ENCODE results near the gene PABPN1. TPM values are rescaled to one million over a fixed set of nuclear protein-coding genes. Genes with fewer than 3 reads are reported as not detected.

The PABPN1 gene
- polyA plus RNA-seq, 3 donors: 50.4 to 124 (median 110) TPM

GRCh38 chr14:23299986-23300686 lies 21.1 kb upstream of the PABPN1 start:
- H3K27ac ChIP-seq (ENCODE audit: low read depth, low read length): peak overlapping the region; percentile 89
- 67 to 70% (median 67%) methylated on average over 10 of the region's 10 CpGs for WGBS, 3 donors

- H3K27ac ChIP-seq (ENCODE audit: low read depth, low read length): peak overlapping the region; percentile 89
- 2 to 4% (median 2%) methylated on average over 13 of the region's 13 CpGs for WGBS, 3 donors
Observed at GRCh38 chr14:23300687-23301223, 20.5 kb upstream of the PABPN1 start.

- H3K27ac ChIP-seq (ENCODE audit: low read depth, low read length): peak overlapping the region; percentile 91
- 0% methylated on average over 64 to 87 of the region's 87 CpGs for WGBS, 3 donors
Observed at GRCh38 chr14:23301288-23301968, 19.8 kb upstream of the PABPN1 start.

GRCh38 chr14:23301969-23302289 lies 19.3 kb upstream of the PABPN1 start:
- WGBS, 3 donors: 0 to 1% (median 0%) methylated on average over 16 to 25 of the region's 25 CpGs
- peak overlapping the region; percentile 31 for H3K27ac ChIP-seq (ENCODE audit: low read depth, low read length)

GRCh38 chr14:23302290-23303225 lies 18.7 kb upstream of the PABPN1 start, which contains the start of gene PPP1R3E:
TSS of gene PPP1R3E (minus strand) at chr14:23302859. CDS start at chr14:23302576, 283 bp downstream.
- WGBS, 3 donors: 2 to 3% (median 3%) methylated on average over 63 to 81 of the region's 81 CpGs
- peak within 1 kb of the TSS; percentile 31 for H3K27ac ChIP-seq (ENCODE audit: low read depth, low read length)

GRCh38 chr14:23306412-23307145 lies 14.7 kb upstream of the PABPN1 start, which contains the start of gene BCL2L2:
TSS of gene BCL2L2 (plus strand) at chr14:23306833. CDS start at chr14:23307768, 935 bp downstream.
- WGBS, 3 donors: 2 to 3% (median 2%) methylated on average over 19 to 24 of the region's 24 CpGs
- peak within 1 kb of the TSS; percentile 7 for H3K27ac ChIP-seq (ENCODE audit: low read depth, low read length)

GRCh38 chr14:23307146-23307530 lies 14.1 kb upstream of the PABPN1 start:
- peak overlapping the region; percentile 7 for H3K27ac ChIP-seq (ENCODE audit: low read depth, low read length)
- 4 to 17% (median 11%) methylated on average over 5 of the region's 5 CpGs for WGBS, 3 donors

- 82 to 88% (median 84%) methylated on average over 22 of the region's 22 CpGs for WGBS, 3 donors
- H3K27ac ChIP-seq (ENCODE audit: low read depth, low read length): no peak overlapping the region
Observed at GRCh38 chr14:23307687-23308644, 13.3 kb upstream of the PABPN1 start.

- H3K27ac ChIP-seq (ENCODE audit: low read depth, low read length): no peak overlapping the region
- WGBS, 3 donors: 79 to 84% (median 84%) methylated on average over 17 of the region's 17 CpGs
Observed at GRCh38 chr14:23308721-23309445, 12.4 kb upstream of the PABPN1 start.

- 85 to 93% (median 92%) methylated on average over 1 of the region's 1 CpG for WGBS, 3 donors
- no peak overlapping the region for H3K27ac ChIP-seq (ENCODE audit: low read depth, low read length)
Observed at GRCh38 chr14:23310546-23310945, 10.7 kb upstream of the PABPN1 start.

- 88 to 91% (median 89%) methylated on average over 5 of the region's 5 CpGs for WGBS, 3 donors
- no peak overlapping the region for H3K27ac ChIP-seq (ENCODE audit: low read depth, low read length)
Observed at GRCh38 chr14:23316300-23316699, 5.0 kb upstream of the PABPN1 start.

- peak overlapping the region; percentile 90 for H3K27ac ChIP-seq (ENCODE audit: low read depth, low read length)
- 76 to 89% (median 78%) methylated on average over 17 of the region's 17 CpGs for WGBS, 3 donors
Observed at GRCh38 chr14:23319746-23320583, 1.3 kb upstream of the PABPN1 start.

GRCh38 chr14:23321572-23322547 lies 603 bp downstream of the PABPN1 start:
- peak overlapping the region; percentile 90 for H3K27ac ChIP-seq (ENCODE audit: low read depth, low read length)
- WGBS, 3 donors: 0% methylated on average over 31 to 64 of the region's 64 CpGs
